Naive thymus-derived CD4-positive, alpha-beta T cell (primary cell): ENCODE data around the gene UNC119B. TPM values are rescaled to one million over a fixed set of nuclear protein-coding genes. Genes with fewer than 3 reads are reported as not detected.

ENCODE experiments used
- ATAC-seq: fragments of 150-1000 bp; cut with Tn5 transposase; 2 replicates; pipeline ENCODE4 v1.10.0; 2021; ENCODE audit warnings: mild to moderate bottlenecking, moderate library complexity
- CTCF ChIA-PET: fragments of 350-600 bp; sonication (Branson Sonifier 250); formaldehyde crosslinking; loops from one replicate; lab custom pipeline; 2021; ENCODE audit warnings: antibody characterized with exemption; lab: Charles Lee
- POLR2A ChIA-PET: fragments of 350-600 bp; sonication (Branson Sonifier 250); formaldehyde crosslinking; loops from one replicate; lab custom pipeline; 2021; ENCODE audit warnings: antibody characterized with exemption, inconsistent platforms; lab: Charles Lee
- DNase-seq, 9 donors: peaks; one replicate each; pipeline versions ENCODE4 v3.0.0 to v3.0.0-alpha.2; 2020 to 2022; ENCODE audit warnings: mixed read lengths in 1 of 9
- H3K27ac ChIP-seq: one replicate; pipeline ENCODE4 v1.7.0; 2013; ENCODE audit warnings: mild to moderate bottlenecking, low read depth, low read length, moderate library complexity
- H3K27me3 ChIP-seq, 2 donors: one replicate each; pipeline ENCODE4 v1.7.0; 2013; ENCODE audit warnings: low read length in 2 of 2, mild to moderate bottlenecking in 2 of 2, moderate library complexity in 2 of 2; ENCODE audit not compliant: control insufficient read depth in 2 of 2, insufficient read depth in 2 of 2
- H3K36me3 ChIP-seq, 3 experiments: 1 replicate in 2 of 3; 2 replicates in 1 of 3; pipeline ENCODE4 v1.7.0; 2013; ENCODE audit warnings: low read length in 3 of 3, mild to moderate bottlenecking in 3 of 3, moderate library complexity in 1 of 3; ENCODE audit not compliant: insufficient read depth in 3 of 3, control insufficient read depth in 2 of 3
- H3K4me1 ChIP-seq, 2 donors: one replicate each; pipeline ENCODE4 v1.7.0; 2013; ENCODE audit warnings: low read length in 2 of 2, mild to moderate bottlenecking in 2 of 2, moderate library complexity in 1 of 2; ENCODE audit not compliant: control insufficient read depth in 2 of 2, insufficient read depth in 2 of 2
- H3K4me3 ChIP-seq: 2 replicates; pipeline ENCODE4 v1.7.0; 2013; ENCODE audit warnings: mild to moderate bottlenecking, low read length
- H3K9me3 ChIP-seq, 3 experiments: 1 replicate in 2 of 3; 2 replicates in 1 of 3; pipeline ENCODE4 v1.7.0; 2013; ENCODE audit warnings: low read length in 3 of 3; ENCODE audit not compliant: control insufficient read depth in 2 of 3
- H3K27ac Mint-ChIP-seq, 9 donors: one replicate each; pipeline ENCODE4 v1.8.0; 2020 to 2022; ENCODE audit warnings: mixed read lengths in 9 of 9, mild to moderate bottlenecking in 8 of 9, moderate library complexity in 5 of 9, inconsistent platforms in 2 of 9
- H3K27me3 Mint-ChIP-seq, 5 donors: one replicate each; pipeline ENCODE4 v1.8.0; 2021 to 2022; ENCODE audit warnings: mixed read lengths in 5 of 5, mild to moderate bottlenecking in 1 of 5
- H3K36me3 Mint-ChIP-seq, 5 donors: one replicate each; pipeline ENCODE4 v1.8.0; 2020 to 2022; ENCODE audit warnings: mixed read lengths in 5 of 5, mild to moderate bottlenecking in 3 of 5, inconsistent platforms in 1 of 5
- H3K4me1 Mint-ChIP-seq, 7 donors: one replicate each; pipeline ENCODE4 v1.8.0; 2020 to 2022; ENCODE audit warnings: mixed read lengths in 7 of 7, mild to moderate bottlenecking in 3 of 7, inconsistent platforms in 1 of 7
- H3K4me3 Mint-ChIP-seq, 10 donors: one replicate each; pipeline ENCODE4 v1.8.0; 2020 to 2022; ENCODE audit warnings: mild to moderate bottlenecking in 10 of 10, mixed read lengths in 10 of 10, moderate library complexity in 6 of 10, inconsistent platforms in 2 of 10
- H3K9me3 Mint-ChIP-seq, 11 donors: one replicate each; pipeline ENCODE4 v1.8.0; 2020 to 2022; ENCODE audit warnings: mixed read lengths in 11 of 11, mild to moderate bottlenecking in 4 of 11, inconsistent platforms in 1 of 11, moderate library complexity in 1 of 11
- intact Hi-C, 2 donors: fragments of 100-400 bp; cut with micrococcal nuclease; formaldehyde crosslinking; loops; one replicate each; pipeline ENCODE4 v1.15.1; 2023
- polyA plus RNA-seq, 2 donors: library from polyadenylated mRNA; unstranded; fragments of 300-500 nt; fragmentation: Illumina TruSeq; gene quantifications; one replicate each; pipeline ENCODE4 v1.2.3, GENCODE V29; 2021
- total RNA-seq, 6 experiments: library from RNA in 5 of 6; stranded (reverse) in 5 of 6; gene quantifications; 1 replicate in 5 of 6; 2 replicates in 1 of 6; pipeline ENCODE4 v1.2.3 and lab custom pipeline; 2021 to 2026

UNC119B gene
- total and polyA plus RNA-seq, 7 experiments from 2014 or later: 10.6 to 26.7 (median 15.2) TPM

GRCh38 chr12:120733574-120733973 is 23.3 kb downstream of the UNC119B start:
- Histone ChIP-seq H3K27ac (no peak overlapping the region), H3K36me3 (peaks cover 0 to 29% (median 0%) of the 10 kb centered on the region in 3 experiments), H3K27me3 (no peaks in the 10 kb centered on the region), H3K4me3 (no peak overlapping the region), H3K4me1 (no peaks in the 10 kb centered on the region), H3K9me3 (no peaks in the 10 kb centered on the region)
- ATAC-seq (no peak), DNase-seq (no peak)
- Mint-ChIP-seq H3K4me1 (peaks cover 0 to 5% (median 0%) of the 10 kb centered on the region in 7 donors), H3K27me3 (no peaks in the 10 kb centered on the region), H3K9me3 (no peaks in the 10 kb centered on the region), H3K27ac (peak overlapping the region in 1 of 9 donors; percentile 62), H3K36me3 (peaks cover 0 to 24% (median 19%) of the 10 kb centered on the region in 5 donors), H3K4me3 (no peak overlapping the region)
- CTCF ChIA-PET: no interaction called here
- intact Hi-C loops: no loop called here
- POLR2A ChIA-PET: no interaction called here

DNA sequence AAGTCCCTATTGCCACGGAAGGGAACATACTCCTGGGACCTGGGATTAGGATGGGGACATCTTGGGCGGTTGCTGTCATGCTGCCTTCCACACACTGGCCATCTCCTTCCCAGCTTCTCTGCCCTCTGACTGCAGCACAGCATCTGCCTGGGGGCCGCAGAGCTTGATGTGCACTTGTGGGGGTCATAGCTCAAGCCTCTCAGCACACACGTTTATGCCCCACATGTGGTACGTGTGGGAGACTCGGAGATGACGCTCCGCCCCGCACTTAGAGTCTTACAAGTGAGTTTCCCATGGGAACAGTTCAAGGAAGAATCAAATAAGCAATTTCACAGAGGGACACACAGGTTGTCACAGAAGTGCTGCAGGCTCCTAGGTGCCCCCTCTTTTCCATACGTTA is 24.0 kb downstream of the UNC119B start:
- Histone ChIP-seq H3K9me3 (no peaks in the 10 kb centered on the region), H3K4me1 (no peaks in the 10 kb centered on the region), H3K4me3 (no peak overlapping the region), H3K27me3 (no peaks in the 10 kb centered on the region), H3K27ac (no peak overlapping the region), H3K36me3 (peaks cover 0 to 35% (median 0%) of the 10 kb centered on the region in 3 experiments)
- Mint-ChIP-seq H3K9me3 (no peaks in the 10 kb centered on the region), H3K4me3 (no peak overlapping the region), H3K27ac (no peak overlapping the region), H3K36me3 (peaks cover 0 to 24% (median 19%) of the 10 kb centered on the region in 5 donors), H3K27me3 (no peaks in the 10 kb centered on the region), H3K4me1 (peaks cover 0 to 5% (median 0%) of the 10 kb centered on the region in 7 donors)
- ChIA-PET POLR2A (no interaction called here), CTCF (interaction anchor here (0.6 kb wide), 1 partner anchor 22 kb away, joined by 4 read pairs; no protein-coding TSS in a partner anchor)
- ATAC-seq (no peak), DNase-seq (no peak)
- intact Hi-C loops: no loop called here

GRCh38 chr12:120735181-120735580 is 24.9 kb downstream of the UNC119B start:
- Histone ChIP-seq H3K4me3 (no peak overlapping the region), H3K4me1 (no peaks in the 10 kb centered on the region), H3K9me3 (no peaks in the 10 kb centered on the region), H3K27ac (no peak overlapping the region), H3K27me3 (no peaks in the 10 kb centered on the region), H3K36me3 (peaks cover 0 to 37% (median 0%) of the 10 kb centered on the region in 3 experiments)
- no peak for ATAC-seq
- ChIA-PET POLR2A (no interaction called here), CTCF (no interaction called here)
- no peaks in the 10 kb centered on the region for H3K27me3 Mint-ChIP-seq
- H3K36me3 Mint-ChIP-seq: peaks cover 0 to 18% (median 14%) of the 10 kb centered on the region in 5 donors
- no peaks in the 10 kb centered on the region for H3K9me3 Mint-ChIP-seq
- DNase-seq: no peak
- no peak overlapping the region for H3K4me3 Mint-ChIP-seq
- H3K27ac Mint-ChIP-seq: no peak overlapping the region
- intact Hi-C loops: no loop called here
- peaks cover 0 to 3% (median 0%) of the 10 kb centered on the region in 7 donors for H3K4me1 Mint-ChIP-seq

GRCh38 chr12:120736404-120737331 is 26.4 kb downstream of the UNC119B start:
- Histone ChIP-seq H3K4me1 (no peaks in the 10 kb centered on the region), H3K27ac (no peak overlapping the region), H3K9me3 (no peaks in the 10 kb centered on the region), H3K4me3 (no peak overlapping the region), H3K27me3 (no peaks in the 10 kb centered on the region), H3K36me3 (peaks cover 0 to 33% (median 0%) of the 10 kb centered on the region in 3 experiments)
- peak overlapping the region in 1 of 9 donors; percentile 46 for H3K27ac Mint-ChIP-seq
- peaks cover 0 to 3% (median 0%) of the 10 kb centered on the region in 7 donors for H3K4me1 Mint-ChIP-seq
- no peaks in the 10 kb centered on the region for H3K9me3 Mint-ChIP-seq
- peaks cover 0 to 12% (median 8%) of the 10 kb centered on the region in 5 donors for H3K36me3 Mint-ChIP-seq
- no peak overlapping the region for H3K4me3 Mint-ChIP-seq
- ChIA-PET POLR2A (no interaction called here), CTCF (no interaction called here)
- no peaks in the 10 kb centered on the region for H3K27me3 Mint-ChIP-seq
- ATAC-seq (peak; percentile 14), DNase-seq (no peak)
- intact Hi-C loops: no loop called here

DNA sequence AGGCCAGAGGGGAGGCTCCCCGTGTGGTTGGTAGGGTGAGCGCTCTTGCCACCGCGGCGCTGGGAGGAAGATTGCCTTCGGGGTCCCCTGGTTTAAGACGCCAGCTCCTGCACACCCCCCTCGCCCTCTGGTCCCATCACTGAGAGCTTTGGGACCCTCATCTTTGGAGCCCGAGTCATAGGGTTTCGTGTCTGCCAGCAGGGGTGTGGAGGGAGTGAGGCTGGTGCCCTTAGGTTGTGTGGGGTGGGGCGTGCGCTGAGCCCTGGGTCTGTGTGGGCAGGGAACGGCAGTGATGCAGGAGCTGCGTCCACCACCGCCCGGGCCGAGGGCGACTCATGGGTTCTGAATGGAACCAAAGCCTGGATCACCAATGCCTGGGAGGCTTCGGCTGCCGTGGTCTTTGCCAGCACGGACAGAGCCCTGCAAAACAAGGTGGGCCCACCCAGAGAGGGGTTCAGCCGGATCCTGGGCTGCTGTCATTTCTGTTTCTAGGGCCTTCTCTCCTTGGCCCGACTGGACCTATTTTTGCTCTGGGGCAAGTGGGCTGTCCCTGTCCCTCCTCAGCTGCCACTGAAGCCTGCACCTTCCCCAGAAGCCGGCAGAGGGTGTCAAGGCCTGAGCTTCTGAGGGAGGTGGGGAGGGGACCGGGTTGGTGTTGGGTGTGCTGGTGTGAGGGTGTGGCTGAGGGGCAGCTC is 27.4 kb downstream of the UNC119B start:
- intact Hi-C loops: no loop called here
- Histone ChIP-seq H3K36me3 (peaks cover 0 to 33% (median 0%) of the 10 kb centered on the region in 3 experiments), H3K27me3 (no peaks in the 10 kb centered on the region), H3K27ac (no peak overlapping the region), H3K4me1 (no peaks in the 10 kb centered on the region), H3K9me3 (no peaks in the 10 kb centered on the region), H3K4me3 (no peak overlapping the region)
- ChIA-PET CTCF (no interaction called here), POLR2A (no interaction called here)
- Mint-ChIP-seq H3K4me3 (no peak overlapping the region), H3K9me3 (no peaks in the 10 kb centered on the region), H3K27ac (no peak overlapping the region), H3K4me1 (peaks cover 0 to 3% (median 0%) of the 10 kb centered on the region in 7 donors), H3K36me3 (peaks cover 0 to 12% (median 8%) of the 10 kb centered on the region in 5 donors), H3K27me3 (no peaks in the 10 kb centered on the region)
- DNase-seq (no peak), ATAC-seq (no peak)

- H3K36me3 ChIP-seq: peaks cover 0 to 33% (median 0%) of the 10 kb centered on the region in 3 experiments
- intact Hi-C loops: no loop called here
- H3K27me3 ChIP-seq: no peaks in the 10 kb centered on the region
- no peak overlapping the region for H3K4me3 ChIP-seq
- no peak overlapping the region for H3K27ac ChIP-seq
- Mint-ChIP-seq H3K4me1 (peaks cover 0 to 3% (median 0%) of the 10 kb centered on the region in 7 donors), H3K4me3 (no peak overlapping the region), H3K27ac (no peak overlapping the region), H3K36me3 (peaks cover 0 to 10% (median 5%) of the 10 kb centered on the region in 5 donors), H3K27me3 (no peaks in the 10 kb centered on the region), H3K9me3 (no peaks in the 10 kb centered on the region)
- POLR2A ChIA-PET: no interaction called here
- no peak for ATAC-seq
- CTCF ChIA-PET: no interaction called here
- no peaks in the 10 kb centered on the region for H3K9me3 ChIP-seq
- no peak for DNase-seq
- no peaks in the 10 kb centered on the region for H3K4me1 ChIP-seq
Measured at GRCh38 chr12:120738252-120739030, 28.2 kb downstream of the UNC119B start.
